ENCODE data around the gene RARG.

Gene RARG

DNA sequence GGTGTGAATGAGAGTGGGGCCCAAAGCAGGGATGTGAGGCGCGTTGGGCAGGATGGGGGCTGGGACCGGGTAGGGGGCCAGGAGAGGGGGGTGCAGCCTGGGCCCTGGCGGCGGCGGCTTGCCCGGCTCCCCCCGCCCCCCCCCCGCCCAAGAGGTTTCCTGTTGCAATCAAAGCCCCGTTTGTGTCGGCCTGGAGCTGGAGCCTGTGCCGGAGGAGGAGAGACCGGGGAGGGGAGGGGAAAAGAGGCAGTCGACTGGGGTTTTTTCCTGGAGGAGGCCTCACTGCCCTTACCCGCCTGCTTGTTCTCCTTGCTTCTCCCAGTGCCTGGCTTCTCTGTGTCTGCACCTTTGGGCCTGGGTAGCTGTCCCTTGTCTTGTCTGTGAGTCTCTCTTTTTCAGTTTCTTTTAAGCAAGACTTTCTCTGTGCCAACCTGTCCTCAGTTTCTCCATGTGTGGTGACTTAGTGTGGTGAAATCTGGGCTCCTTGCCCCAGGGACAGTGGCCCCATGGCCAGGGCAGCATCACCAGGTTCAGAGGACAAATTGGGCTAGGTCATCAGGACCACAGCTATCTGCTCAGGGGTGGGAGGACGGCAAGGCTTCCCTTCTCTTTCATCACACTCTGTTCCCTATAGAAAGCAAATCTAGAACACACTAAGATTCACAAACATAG is 8.5 kb downstream of the RARG start:
- DNase-seq (ENCODE audit: low read depth), result no peak

- no peak for DNase-seq (ENCODE audit: low read depth)
Observed at GRCh38 chr12:53222806-53223261, 9.2 kb downstream of the RARG start.

DNA sequence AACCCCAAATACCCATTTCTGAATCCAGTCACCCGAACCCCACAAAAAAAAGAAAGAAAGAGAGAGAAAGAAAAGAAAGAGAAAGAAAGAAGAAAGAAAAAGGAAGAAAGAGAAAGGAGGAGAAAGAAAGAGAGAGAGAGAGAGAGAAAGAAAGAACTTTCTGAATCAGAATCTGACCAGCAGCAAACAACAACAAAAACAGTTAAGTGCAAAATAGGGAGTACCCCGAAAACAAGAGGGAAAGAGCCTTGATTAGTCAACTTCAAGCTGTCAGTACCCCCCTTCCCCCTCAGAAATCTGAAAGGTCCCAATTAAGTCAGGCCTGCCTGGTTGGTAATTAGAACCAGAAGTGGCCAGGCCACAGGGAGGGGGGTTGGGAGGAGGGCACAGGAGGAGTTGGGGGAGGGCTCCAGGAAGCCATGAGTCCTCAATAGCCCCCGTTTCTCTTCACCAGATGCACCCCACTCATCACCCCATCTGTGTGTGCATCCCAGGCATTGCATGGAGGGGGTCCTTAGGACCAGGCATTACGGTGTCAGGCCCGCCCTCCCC is 9.8 kb downstream of the RARG start:
- DNase-seq (ENCODE audit: low read depth), result no peak

DNA sequence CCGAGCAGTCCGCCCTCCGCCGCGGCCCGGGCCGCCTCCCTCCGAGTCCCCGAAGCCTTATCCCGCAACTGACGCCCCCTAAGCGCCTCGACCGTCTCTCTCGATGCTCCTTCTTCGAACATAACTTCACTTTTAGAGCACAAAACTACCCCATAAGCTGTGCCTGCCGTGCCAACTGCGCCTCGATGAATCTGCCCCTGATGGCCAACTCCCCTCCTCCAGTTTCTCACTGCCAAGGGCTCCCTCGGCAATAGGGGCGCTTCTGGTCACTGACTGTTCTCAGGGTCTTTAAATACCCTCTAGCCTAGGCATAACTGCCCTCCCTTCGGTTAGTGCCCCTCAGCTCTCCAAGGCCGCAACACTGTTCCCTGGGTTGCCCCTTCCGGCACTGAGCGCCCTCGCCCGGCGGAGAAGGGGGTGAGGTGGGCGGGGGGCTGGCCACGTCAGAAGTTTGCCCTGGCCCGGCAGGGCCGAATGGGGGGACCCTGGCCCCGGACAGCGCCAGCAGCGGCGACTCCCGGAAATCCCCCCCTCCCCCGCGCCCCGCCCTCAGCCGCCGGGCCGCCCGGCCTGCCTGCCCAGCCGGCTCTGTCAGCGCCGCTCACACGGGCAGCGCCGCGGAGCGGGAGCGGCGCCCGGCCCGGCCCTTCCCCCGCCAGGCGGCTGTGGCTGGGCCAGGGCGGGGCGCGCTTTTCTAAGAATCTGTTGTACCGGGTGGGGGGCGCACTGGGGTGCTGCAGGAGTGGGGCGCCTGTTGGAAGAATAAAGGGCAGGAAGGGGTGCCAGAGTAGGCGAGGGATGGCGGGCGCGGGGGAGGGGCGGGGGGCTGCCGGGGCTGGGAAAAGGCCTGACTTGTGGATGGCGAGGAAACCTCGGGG is 10.6 kb downstream of the RARG start:
- DNase-seq (ENCODE audit: low read depth), result no peak

- peak; percentile 83 for DNase-seq (ENCODE audit: low read depth)
Observed at GRCh38 chr12:53220694-53221202, 11.3 kb downstream of the RARG start.

- DNase-seq (ENCODE audit: low read depth), result peak; percentile 46
Observed at GRCh38 chr12:53219956-53220693, 11.9 kb downstream of the RARG start.

- DNase-seq (ENCODE audit: low read depth), result no peak
Observed at GRCh38 chr12:53219292-53219955, 12.6 kb downstream of the RARG start.

DNA sequence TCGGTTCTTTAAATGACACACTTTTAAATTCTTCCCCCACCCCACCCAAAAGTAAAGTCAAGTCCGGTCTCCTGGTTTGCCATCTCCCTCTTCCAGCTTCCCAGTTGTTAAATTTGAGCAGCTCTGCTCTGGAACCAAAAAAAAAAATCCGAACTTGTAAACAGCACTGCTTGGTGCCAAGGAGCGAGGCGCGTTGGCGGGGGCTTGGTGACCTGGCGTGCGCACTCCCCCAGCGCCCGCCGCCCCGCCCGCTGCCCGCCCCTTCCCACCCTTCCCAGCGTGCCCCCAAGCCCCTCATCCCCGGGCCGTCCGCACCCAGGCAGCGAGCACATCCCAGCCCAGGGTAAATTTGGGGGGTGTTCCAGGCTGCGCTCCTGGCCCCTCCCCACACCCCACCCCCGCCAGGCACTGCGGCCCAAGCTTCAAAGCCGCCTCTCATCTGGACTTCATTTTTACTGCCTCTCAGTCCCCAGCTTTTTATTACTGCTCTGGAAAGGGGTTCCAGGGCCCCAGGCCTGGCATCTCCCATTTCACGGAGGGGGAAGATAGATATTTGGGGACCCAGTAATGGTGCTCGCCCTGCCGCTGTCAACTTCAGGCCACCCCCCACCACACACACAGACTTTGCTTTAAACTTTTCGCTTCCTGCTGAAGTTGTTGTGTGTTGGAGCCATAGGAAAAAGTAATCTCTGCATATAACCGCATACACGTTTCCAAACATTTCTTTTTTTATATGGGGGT is 13.3 kb downstream of the RARG start:
- DNase-seq (ENCODE audit: low read depth), result no peak

DNA sequence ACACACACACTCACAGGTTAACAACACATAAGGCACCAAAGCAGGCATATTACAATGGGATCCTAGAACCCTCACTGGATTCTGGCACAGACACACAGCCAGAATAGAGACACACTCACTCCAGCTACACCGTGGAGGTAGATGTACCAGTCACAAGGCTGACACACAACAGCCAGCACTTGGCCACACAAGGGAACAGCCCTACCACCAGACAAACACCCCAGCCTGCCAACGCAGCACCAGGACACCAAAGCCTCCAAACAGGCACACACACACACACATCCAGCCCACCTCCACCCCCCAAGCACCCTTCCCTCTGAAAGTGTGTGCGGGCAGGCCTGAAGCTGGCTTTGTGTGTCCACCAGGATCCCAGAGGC is 14.1 kb downstream of the RARG start:
- DNase-seq (ENCODE audit: low read depth), result no peak

GRCh38 chr12:53217051-53217930 is 14.7 kb downstream of the RARG start:
- DNase-seq (ENCODE audit: low read depth), result no peak

GRCh38 chr12:53215497-53215896 is 16.5 kb downstream of the RARG start:
- no peak for DNase-seq (ENCODE audit: low read depth)

GRCh38 chr12:53214687-53215455 is 17.1 kb downstream of the RARG start:
- DNase-seq (ENCODE audit: low read depth), result no peak

DNA sequence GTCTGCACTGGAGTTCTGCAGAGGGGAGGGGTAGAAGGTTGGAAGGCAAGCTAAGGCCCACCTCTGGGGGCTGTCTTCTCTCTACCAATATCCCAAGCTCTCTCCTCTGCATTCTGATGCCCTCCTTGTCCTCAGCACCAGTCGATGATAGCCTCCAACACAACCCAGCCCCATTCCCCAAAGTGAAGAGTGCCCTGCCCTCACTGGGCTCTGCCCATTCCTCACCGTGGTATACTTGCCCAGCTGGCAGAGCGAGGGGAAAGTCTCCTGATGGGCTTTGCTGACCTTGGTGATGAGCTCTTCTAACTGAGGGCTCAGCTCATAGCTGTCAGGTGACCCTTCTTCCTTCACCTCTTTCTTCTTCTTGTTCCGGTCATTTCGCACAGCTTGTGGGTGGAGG is 17.8 kb downstream of the RARG start:
- no peak for DNase-seq (ENCODE audit: low read depth)

- no peak for DNase-seq (ENCODE audit: low read depth)
Observed at GRCh38 chr12:53213348-53213747, 18.7 kb downstream of the RARG start.

DNA sequence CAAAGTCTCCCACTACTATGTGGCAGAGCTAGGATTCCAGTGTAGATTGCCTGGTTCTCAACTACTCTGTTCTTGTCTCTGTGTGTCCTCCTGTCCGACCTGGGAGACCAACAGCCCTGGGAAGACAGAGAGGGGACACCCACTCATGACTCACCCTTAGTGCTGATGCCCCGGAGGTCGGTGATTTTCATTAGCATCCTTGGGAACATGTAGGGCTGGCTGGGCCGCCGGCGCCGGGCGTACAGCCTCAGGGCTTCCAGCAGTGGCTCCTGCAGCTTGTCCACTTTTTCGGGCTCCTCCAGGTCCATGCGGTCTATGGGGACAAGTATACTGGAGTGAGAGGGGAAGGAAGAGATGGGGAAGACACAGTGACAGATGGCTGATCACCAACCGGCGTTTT is 19.1 kb downstream of the RARG start:
- no peak for DNase-seq (ENCODE audit: low read depth)

DNA sequence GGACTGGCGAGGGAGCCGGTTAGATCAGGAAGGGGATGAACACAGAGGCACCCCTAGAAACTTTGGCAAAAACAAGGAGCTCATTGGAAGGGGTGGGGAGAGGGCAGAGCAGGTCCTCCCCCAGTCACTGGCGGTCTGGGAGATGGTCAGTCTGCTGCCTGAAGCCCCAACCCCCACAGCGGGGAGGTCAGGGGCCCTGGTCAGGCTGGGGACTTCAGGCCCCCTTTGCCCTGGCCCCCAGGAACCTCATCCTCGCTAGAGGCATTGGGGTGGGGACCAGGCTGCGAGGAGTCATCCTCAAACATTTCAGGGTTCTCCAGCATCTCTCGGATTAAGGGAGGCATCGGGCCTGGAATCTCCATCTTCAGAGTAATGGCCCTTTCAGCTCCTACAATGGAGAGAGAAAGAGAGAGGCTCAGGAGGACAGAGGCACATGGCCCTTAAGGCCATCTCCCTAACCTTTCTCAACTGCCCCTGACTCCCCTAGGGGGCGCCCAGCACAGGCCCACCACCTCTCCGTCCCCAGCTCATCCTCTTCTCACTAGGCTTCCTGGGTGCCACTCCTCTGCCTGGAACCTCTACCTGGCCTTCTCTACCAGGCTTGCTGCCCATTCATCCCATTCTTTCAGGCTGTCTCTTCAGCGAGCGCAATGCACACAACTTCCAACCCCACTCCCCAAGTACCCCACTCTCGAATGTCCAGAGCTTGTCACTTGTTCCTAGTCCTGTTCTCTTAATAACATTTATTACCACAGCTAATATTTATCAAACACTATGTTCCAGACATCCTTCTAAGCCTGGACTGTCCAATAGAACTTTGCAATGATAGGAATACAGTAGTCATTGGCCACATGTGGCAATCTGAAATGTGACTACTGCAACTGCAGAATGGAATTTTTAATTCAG is 20.3 kb downstream of the RARG start:
- DNase-seq (ENCODE audit: low read depth), result no peak

DNA sequence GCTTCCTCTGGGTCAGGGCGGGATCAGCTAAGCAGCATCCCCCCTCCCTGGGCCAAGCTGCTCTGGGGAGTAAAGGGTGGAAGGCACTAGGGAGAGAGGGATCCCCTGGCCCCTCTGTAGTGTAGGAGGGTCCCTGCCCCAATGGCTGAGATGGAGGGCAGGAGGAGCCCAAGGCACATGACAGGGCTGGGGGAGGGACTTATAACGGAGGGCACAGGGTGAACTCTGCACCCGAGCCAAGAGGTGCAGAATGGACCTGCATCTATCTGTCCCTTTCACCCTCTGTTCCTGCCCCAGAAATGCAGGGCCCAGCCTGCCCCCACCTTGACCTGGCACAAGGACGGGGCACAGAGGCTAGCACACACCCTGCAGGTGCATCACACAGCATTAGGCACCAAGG is 21.2 kb downstream of the RARG start:
- DNase-seq (ENCODE audit: low read depth), result no peak

- no peak for DNase-seq (ENCODE audit: low read depth)
Observed at GRCh38 chr12:53208877-53209463, 23.0 kb downstream of the RARG start.
